HCT116 (cell line): ENCODE measurements around the gene GPR142.

Experiments used
- CEBPB ChIP-seq: IDR thresholded peaks from 2 replicates; pipeline ENCODE4 v1.6.1; 2012; ENCODE audit warnings: low read depth
- EZH2 ChIP-seq: fragments of 200-600 bp; sonication (generic); IDR thresholded peaks from 2 replicates; pipeline ENCODE4 v1.6.1; 2017; ENCODE audit warnings: antibody characterized with exemption, mixed run types
- POLR2AphosphoS5 ChIP-seq: IDR thresholded peaks from 2 replicates; pipeline ENCODE4 v1.6.1; 2011; ENCODE audit warnings: mild to moderate bottlenecking, low read depth, low read length, moderate library complexity
- SIN3A ChIP-seq: IDR thresholded peaks from 2 replicates; pipeline ENCODE4 v1.6.1; 2012; ENCODE audit warnings: low read depth
- YY1 ChIP-seq: IDR thresholded peaks from 2 replicates; pipeline ENCODE4 v1.6.1; 2011; ENCODE audit warnings: low read length, low read depth, moderate library complexity, mild to moderate bottlenecking; ENCODE audit not compliant: insufficient replicate concordance; ENCODE audit errors: extremely low read depth
- ZBTB33 ChIP-seq: IDR thresholded peaks from 2 replicates; pipeline ENCODE4 v1.6.1; 2011; ENCODE audit warnings: mild to moderate bottlenecking, low read length, moderate library complexity; ENCODE audit not compliant: insufficient replicate concordance; ENCODE audit errors: extremely low read depth
- TF ChIP-seq, protein P1 (sequence below), 3 experiments: fragments of 200-600 bp in 1 of 3; sonication (generic) in 1 of 3; IDR thresholded peaks in 2 of 3; conservative IDR thresholded peaks in 1 of 3; 2 replicates each; pipeline ENCODE4 v1.5.1; 2012 to 2017; ENCODE audit warnings: low read depth in 2 of 3, low read length in 2 of 3, antibody characterized with exemption in 1 of 3, borderline replicate concordance in 1 of 3, control low read depth in 1 of 3, mild to moderate bottlenecking in 1 of 3, mixed read lengths in 1 of 3, mixed run types in 1 of 3, moderate library complexity in 1 of 3; ENCODE audit not compliant: insufficient read depth in 1 of 3
- TF ChIP-seq, protein P2 (sequence below): IDR thresholded peaks from 2 replicates; pipeline ENCODE4 v1.6.1; 2012

- no peak for TF ChIP-seq SIN3A
- TF ChIP-seq YY1: no peak
- TF ChIP-seq, protein P1, sequence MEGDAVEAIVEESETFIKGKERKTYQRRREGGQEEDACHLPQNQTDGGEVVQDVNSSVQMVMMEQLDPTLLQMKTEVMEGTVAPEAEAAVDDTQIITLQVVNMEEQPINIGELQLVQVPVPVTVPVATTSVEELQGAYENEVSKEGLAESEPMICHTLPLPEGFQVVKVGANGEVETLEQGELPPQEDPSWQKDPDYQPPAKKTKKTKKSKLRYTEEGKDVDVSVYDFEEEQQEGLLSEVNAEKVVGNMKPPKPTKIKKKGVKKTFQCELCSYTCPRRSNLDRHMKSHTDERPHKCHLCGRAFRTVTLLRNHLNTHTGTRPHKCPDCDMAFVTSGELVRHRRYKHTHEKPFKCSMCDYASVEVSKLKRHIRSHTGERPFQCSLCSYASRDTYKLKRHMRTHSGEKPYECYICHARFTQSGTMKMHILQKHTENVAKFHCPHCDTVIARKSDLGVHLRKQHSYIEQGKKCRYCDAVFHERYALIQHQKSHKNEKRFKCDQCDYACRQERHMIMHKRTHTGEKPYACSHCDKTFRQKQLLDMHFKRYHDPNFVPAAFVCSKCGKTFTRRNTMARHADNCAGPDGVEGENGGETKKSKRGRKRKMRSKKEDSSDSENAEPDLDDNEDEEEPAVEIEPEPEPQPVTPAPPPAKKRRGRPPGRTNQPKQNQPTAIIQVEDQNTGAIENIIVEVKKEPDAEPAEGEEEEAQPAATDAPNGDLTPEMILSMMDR (IDR thresholded peaks at IDR 0.05 in 2 of 3, conservative IDR thresholded peaks at IDR 0.05 in 1 of 3; ENCODE audit: borderline replicate concordance in 1 of 3, insufficient read depth in 1 of 3, low read depth in 2 of 3, low read length in 2 of 3): no peak
- TF ChIP-seq POLR2AphosphoS5: no peak
- no peak for TF ChIP-seq ZBTB33
- TF ChIP-seq EZH2: no peak
- no peak for TF ChIP-seq CEBPB
- TF ChIP-seq, protein P2, sequence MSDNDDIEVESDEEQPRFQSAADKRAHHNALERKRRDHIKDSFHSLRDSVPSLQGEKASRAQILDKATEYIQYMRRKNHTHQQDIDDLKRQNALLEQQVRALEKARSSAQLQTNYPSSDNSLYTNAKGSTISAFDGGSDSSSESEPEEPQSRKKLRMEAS: no peak
Measured at GRCh38 chr17:74324521-74324920, 42.8 kb upstream of the GPR142 start.
